Globus pallidus (tissue), 1 donor: ENCODE measurements around the gene MSL3.
A peak's percentile ranks its signal among the peaks of the same experiment; 100 is the strongest.

Source experiments
- DNase-seq: peaks from one replicate; pipeline ENCODE4 v3.0.0-alpha.2; 2015; ENCODE audit warnings: low spot score

MSL3 gene, protein sequence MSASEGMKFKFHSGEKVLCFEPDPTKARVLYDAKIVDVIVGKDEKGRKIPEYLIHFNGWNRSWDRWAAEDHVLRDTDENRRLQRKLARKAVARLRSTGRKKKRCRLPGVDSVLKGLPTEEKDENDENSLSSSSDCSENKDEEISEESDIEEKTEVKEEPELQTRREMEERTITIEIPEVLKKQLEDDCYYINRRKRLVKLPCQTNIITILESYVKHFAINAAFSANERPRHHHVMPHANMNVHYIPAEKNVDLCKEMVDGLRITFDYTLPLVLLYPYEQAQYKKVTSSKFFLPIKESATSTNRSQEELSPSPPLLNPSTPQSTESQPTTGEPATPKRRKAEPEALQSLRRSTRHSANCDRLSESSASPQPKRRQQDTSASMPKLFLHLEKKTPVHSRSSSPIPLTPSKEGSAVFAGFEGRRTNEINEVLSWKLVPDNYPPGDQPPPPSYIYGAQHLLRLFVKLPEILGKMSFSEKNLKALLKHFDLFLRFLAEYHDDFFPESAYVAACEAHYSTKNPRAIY

GRCh38 chrX:11757719-11758399, at the start of gene MSL3:
Gene MSL3, plus strand, starts transcription at chrX:11758237. Its CDS starts 27 bp downstream, at chrX:11758264.
- DNase-seq = peak; percentile 63

DNA sequence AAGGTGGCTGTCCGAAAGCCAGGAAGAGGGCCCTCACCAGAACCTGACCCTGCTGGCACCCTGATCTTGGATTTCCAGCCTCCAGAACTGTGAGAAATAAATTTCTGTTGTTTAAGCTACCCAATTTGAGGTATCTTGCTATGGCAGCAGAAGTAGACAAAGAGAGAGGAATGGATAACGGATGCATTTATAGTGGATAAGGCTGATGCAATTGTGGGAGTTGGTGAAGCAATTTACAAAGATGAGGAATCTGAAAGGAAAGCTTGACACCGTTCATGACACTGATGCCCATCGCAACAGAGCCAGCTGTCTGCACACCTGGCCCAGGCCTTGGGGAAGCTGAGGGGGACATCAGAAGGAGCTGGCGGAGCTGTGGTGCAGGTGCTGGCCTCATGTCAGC, 35.7 kb upstream of the MSL3 start:
- DNase-seq = no peak

- DNase-seq = peak; percentile 2
Observed at GRCh38 chrX:11724122-11725017, 33.7 kb upstream of the MSL3 start.

GRCh38 chrX:11725631-11726442, 32.2 kb upstream of the MSL3 start:
- DNase-seq = no peak

DNA sequence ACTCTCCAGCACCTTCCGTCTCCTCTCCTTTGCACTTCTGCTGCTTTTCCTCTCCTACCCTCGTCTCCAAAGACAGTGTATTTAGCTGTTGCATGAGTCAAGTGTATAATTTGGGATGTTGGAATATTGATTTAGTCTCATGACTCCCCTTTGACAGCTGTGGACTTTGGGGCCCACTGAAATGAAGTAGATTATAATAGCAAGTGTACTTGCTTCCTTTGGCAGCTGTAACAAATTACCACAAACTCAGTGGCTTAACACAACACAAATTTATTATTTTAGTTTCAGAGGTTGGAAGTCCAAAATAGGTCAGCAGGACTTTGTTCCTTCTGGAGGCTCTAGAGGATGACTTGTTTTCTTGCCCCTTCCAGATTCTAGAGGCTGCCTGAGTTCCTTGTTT, 29.5 kb upstream of the MSL3 start:
- DNase-seq = no peak

DNA sequence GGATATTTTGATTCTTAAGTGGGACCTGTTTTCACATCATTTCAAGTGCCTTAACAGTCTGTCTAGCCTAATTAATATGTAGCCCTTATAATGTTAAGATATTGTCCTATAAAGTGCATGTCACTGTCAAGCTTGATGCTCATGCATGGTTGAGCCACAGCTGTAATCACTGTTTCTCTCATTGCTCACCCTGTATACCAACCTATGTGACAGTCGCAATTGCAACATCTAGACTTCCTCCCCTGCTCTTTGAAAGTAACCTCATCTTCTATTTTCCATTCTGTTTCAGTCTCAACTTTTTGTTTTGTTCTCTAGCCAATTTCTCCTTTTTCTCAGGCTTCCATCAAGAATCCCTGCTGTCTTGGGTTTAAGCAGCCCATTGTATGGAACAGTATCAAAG, 24.4 kb upstream of the MSL3 start:
- DNase-seq = no peak

DNA sequence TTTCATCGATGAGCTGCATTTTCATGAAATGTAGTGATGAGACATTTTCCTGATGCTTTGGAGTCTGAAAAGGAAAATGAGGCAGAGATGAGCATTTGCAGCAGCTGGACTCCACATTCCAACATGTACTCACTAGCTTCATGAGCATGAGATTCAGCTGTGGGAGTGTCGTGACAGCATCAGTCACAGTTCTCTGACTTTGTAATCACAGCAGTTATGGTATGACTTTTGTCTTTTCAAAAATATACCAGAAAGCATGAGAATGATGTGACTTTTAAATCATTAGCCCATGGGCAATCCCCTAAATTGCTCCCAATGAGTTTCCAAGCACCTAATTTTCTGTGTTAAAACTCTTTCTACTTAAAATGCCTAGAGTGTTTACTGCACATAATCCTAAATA, 18.3 kb upstream of the MSL3 start:
- DNase-seq = no peak

GRCh38 chrX:11740794-11741193, 17.2 kb upstream of the MSL3 start:
- no peak for DNase-seq

GRCh38 chrX:11741574-11741973, 16.5 kb upstream of the MSL3 start:
- no peak for DNase-seq

- DNase-seq = no peak
Observed at GRCh38 chrX:11745881-11746280, 12.2 kb upstream of the MSL3 start.

GRCh38 chrX:11750046-11750445, 8.0 kb upstream of the MSL3 start:
- no peak for DNase-seq

- no peak for DNase-seq
Observed at GRCh38 chrX:11750694-11751093, 7.3 kb upstream of the MSL3 start.

DNA sequence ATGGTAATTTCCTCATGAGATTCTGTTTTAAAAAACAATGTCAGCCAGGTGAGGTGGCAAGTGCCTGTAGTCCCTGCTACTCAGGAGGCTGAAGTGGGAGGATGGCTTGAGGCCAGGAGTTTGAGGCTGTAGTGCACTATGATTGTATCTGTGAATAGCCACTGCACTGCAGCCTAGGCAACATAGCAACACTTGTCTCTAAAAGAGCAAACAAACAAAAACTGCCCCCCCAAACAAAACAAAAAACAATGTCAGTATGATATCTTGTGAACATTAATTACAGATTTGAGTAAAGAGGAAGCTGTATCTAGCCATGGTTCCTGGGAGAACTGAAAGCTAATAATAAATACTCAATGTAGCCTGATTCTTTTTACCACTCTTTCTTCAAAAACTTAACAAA, 6.8 kb upstream of the MSL3 start:
- DNase-seq = no peak

DNA sequence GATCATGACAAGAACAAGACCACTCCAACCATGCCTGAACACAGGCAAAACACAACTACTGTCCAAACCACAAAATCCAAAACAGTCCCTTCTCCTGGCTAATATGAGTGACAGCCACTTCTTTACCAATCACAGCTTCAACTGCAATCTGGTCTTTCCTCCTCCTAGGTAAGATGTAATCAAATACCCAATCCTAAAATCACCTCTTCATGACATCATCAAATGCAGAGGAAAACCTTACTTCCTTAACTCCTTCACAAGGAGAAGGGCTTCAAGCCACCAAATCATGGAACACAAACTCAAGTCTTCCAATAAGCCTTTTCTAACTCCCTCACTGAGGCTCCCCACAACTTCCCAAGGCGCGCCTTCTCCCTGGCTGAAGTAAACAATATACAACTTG, 4.4 kb upstream of the MSL3 start:
- no peak for DNase-seq

- no peak for DNase-seq
Observed at GRCh38 chrX:11754958-11755645, 2.9 kb upstream of the MSL3 start.

GRCh38 chrX:11755724-11756123, 2.3 kb upstream of the MSL3 start:
- no peak for DNase-seq

DNA sequence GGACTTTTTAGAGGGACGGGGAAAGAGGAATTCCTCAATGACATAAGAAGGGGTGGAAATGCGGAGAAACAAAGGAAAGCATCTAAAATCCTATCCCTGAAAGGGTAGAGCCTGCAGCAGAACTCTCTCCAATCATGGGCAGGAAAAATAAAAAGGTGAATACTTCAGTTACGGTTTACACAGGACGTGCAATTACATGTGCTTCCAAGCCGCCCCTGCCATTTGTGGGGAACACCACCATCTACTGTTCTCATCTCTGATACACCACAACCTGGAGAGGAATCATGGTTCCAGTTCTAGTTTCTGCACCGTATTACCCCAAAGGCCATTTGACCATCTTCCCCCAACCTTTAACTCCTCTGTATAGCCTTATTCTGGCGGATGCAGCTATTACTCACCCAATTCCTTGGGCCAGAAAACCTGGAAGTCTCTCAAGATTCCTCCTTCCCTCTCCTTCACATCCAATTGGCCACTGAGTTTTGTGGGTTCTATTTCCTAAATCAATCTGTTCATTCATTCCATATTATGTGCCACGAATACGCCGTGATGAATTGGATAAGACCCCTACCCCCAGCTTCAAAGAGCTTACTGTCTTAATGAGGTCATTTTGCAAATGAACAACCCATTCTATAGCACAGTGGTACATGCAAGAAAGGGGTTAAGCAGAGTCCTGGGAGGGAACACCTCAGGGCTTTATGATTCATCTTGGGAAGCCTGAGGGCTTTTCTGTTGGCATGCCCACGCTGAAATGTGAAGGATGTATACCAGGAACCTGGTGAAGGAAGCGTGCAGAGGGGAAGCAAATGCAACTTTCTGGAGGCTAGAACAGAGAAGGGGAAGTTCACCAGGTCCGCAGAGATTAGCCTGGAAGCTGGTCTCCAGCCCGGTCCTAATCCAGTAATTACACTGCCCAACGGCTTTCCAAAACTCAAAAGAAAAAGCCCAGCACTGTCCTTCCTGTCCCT, 1.4 kb upstream of the MSL3 start:
- peak; percentile 4 for DNase-seq

DNA sequence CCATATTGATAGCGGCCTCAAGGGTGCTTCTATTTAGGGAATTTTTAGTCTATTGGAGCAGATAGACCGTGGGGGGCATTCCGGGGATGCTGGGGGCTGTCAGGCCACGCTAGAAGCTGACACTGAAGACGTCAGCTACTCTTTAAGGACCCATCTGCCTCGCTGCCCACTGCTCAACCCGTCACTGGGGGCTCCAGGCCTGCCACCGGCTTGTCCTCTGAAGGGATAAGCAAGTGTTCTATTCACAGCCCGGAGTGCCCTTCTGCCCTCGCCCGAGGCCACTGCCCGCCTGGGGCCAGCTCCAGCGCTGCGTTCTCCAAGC, 679 bp upstream of the MSL3 start:
- DNase-seq = no peak

- DNase-seq = peak; percentile 75
Observed at GRCh38 chrX:11758400-11759171, 549 bp downstream of the MSL3 start.
